GM04504 (cell line): ENCODE data around the gene STX16.

Source experiments
- DNase-seq: peaks from one replicate; pipeline ENCODE4 v3.0.0-alpha.2; 2012; ENCODE audit warnings: low read depth

STX16 gene

GRCh38 chr20:58675641-58676040, 24.6 kb downstream of the STX16 start:
- no peak for DNase-seq

- DNase-seq, result no peak
Measured at GRCh38 chr20:58676161-58676560, 25.1 kb downstream of the STX16 start.

- no peak for DNase-seq
Measured at GRCh38 chr20:58677079-58677604, 26.1 kb downstream of the STX16 start.

- no peak for DNase-seq
Measured at GRCh38 chr20:58677808-58678207, 26.7 kb downstream of the STX16 start.

- DNase-seq, result no peak
Measured at GRCh38 chr20:58678806-58679205, 27.7 kb downstream of the STX16 start.

- no peak for DNase-seq
Measured at GRCh38 chr20:58682656-58683531, 31.8 kb downstream of the STX16 start.

GRCh38 chr20:58684291-58684690, 33.2 kb downstream of the STX16 start:
- DNase-seq, result no peak

GRCh38 chr20:58685988-58686387, 34.9 kb downstream of the STX16 start:
- DNase-seq, result no peak

- no peak for DNase-seq
Measured at GRCh38 chr20:58688414-58688813, 37.3 kb downstream of the STX16 start.

- DNase-seq, result no peak
Measured at GRCh38 chr20:58688840-58689239, 37.8 kb downstream of the STX16 start.

GRCh38 chr20:58690396-58691135, 39.5 kb downstream of the STX16 start:
- DNase-seq, result no peak

GRCh38 chr20:58691773-58692578, 40.9 kb downstream of the STX16 start:
- no peak for DNase-seq

GRCh38 chr20:58692579-58693225, 41.6 kb downstream of the STX16 start, which contains the start of gene NPEPL1:
Gene NPEPL1, plus strand, starts transcription at chr20:58692800. Its CDS starts 101 bp downstream, at chr20:58692901.
- peak; percentile 60 for DNase-seq

- no peak for DNase-seq
Measured at GRCh38 chr20:58693226-58694006, 42.3 kb downstream of the STX16 start.

- no peak for DNase-seq
Measured at GRCh38 chr20:58694241-58695083, 43.4 kb downstream of the STX16 start.

GRCh38 chr20:58695084-58695722, 44.1 kb downstream of the STX16 start:
- no peak for DNase-seq

- DNase-seq, result no peak
Measured at GRCh38 chr20:58695895-58696375, 44.9 kb downstream of the STX16 start.

- DNase-seq, result no peak
Measured at GRCh38 chr20:58696411-58696961, 45.4 kb downstream of the STX16 start.
